Upper lobe of left lung (tissue), 4 donors: ENCODE data around the gene GRID1.

Experiments
- EP300 ChIP-seq, 4 donors: sonication (generic); formaldehyde crosslinking; IDR thresholded peaks; one replicate each; pipeline ENCODE4 v1.5.1; 2017; ENCODE audit warnings: antibody characterized with exemption in 4 of 4, control low read depth in 2 of 4
- POLR2A ChIP-seq, 4 donors: fragments of 450-650 bp; IDR thresholded peaks; one replicate each; pipeline ENCODE4 v1.5.1; 2016 to 2017; ENCODE audit warnings: antibody characterized with exemption in 4 of 4, mild to moderate bottlenecking in 2 of 4
- TF ChIP-seq, protein P1 (sequence below), 6 experiments: fragments of 450-650 bp in 4 of 6; fragments of 200-600 bp in 2 of 6; sonication (generic) in 2 of 6; IDR thresholded peaks; one replicate each; pipeline ENCODE4 v1.5.1; 2016 to 2019; ENCODE audit warnings: antibody characterized with exemption in 6 of 6

DNA sequence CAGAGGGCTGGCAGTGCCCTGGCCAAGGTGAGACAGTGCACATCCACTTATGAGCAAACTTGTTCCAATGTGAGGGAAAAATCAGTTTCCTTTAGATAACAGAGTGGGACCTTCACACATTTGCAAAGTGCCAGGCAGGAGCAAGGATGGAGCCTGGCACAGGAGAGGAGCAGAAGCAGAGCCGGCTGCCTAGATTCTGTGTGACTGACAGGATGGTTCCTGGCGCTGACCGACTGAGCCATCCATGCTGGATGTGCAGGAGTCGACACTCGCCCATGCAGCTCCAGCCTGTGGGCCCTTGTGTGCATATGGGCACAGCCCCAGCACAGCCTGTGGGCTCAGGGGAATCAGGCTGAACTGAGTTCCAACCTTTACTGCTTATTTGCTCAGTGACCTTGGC is 346.5 kb downstream of the GRID1 start:
- TF ChIP-seq, protein P1, sequence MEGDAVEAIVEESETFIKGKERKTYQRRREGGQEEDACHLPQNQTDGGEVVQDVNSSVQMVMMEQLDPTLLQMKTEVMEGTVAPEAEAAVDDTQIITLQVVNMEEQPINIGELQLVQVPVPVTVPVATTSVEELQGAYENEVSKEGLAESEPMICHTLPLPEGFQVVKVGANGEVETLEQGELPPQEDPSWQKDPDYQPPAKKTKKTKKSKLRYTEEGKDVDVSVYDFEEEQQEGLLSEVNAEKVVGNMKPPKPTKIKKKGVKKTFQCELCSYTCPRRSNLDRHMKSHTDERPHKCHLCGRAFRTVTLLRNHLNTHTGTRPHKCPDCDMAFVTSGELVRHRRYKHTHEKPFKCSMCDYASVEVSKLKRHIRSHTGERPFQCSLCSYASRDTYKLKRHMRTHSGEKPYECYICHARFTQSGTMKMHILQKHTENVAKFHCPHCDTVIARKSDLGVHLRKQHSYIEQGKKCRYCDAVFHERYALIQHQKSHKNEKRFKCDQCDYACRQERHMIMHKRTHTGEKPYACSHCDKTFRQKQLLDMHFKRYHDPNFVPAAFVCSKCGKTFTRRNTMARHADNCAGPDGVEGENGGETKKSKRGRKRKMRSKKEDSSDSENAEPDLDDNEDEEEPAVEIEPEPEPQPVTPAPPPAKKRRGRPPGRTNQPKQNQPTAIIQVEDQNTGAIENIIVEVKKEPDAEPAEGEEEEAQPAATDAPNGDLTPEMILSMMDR (IDR thresholded peaks at IDR 0.05) = no peak
- TF ChIP-seq POLR2A (IDR thresholded peaks at IDR 0.05) = no peak
- no peak for TF ChIP-seq EP300 (IDR thresholded peaks at IDR 0.05)
